Retinal pigment epithelial cell (primary cell): ENCODE data around the gene FAM174B.

Experiments used
- DNase-seq: peaks from one replicate; pipeline ENCODE4 v3.0.0-alpha.2; 2010; ENCODE audit warnings: low read depth
- H3K4me3 ChIP-seq: 2 replicates; pipeline ENCODE4 v1.5.1; 2011; ENCODE audit warnings: mild to moderate bottlenecking, low read length, control low read depth, moderate library complexity
- TF ChIP-seq, protein P1 (sequence below): conservative IDR thresholded peaks from 2 replicates; pipeline ENCODE4 v1.5.1; 2011; ENCODE audit warnings: low read depth, low read length, control low read depth, inconsistent platforms

The FAM174B gene

DNA sequence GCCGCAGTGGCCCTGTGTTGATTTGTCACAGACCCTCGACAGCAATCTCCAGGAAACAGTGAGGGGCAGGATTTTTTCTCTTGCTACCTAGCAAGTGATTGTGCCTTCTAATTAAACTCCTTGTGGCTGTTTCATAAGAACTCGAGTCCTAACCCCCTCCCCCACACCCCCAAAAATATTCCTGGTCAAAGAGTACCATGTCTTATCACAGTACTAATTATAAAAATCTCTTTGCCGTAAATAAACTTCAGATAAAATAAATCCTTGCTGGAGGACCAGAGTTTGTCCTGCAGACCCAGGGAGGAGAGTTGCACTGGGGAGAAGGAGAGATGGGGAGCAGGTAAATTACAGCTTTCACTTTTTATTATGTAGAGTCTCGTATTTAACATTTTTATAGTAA is 64.3 kb downstream of the FAM174B start:
- no peak for DNase-seq
- H3K4me3 ChIP-seq, result no peak overlapping the region
- TF ChIP-seq, protein P1, sequence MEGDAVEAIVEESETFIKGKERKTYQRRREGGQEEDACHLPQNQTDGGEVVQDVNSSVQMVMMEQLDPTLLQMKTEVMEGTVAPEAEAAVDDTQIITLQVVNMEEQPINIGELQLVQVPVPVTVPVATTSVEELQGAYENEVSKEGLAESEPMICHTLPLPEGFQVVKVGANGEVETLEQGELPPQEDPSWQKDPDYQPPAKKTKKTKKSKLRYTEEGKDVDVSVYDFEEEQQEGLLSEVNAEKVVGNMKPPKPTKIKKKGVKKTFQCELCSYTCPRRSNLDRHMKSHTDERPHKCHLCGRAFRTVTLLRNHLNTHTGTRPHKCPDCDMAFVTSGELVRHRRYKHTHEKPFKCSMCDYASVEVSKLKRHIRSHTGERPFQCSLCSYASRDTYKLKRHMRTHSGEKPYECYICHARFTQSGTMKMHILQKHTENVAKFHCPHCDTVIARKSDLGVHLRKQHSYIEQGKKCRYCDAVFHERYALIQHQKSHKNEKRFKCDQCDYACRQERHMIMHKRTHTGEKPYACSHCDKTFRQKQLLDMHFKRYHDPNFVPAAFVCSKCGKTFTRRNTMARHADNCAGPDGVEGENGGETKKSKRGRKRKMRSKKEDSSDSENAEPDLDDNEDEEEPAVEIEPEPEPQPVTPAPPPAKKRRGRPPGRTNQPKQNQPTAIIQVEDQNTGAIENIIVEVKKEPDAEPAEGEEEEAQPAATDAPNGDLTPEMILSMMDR, result no peak

DNA sequence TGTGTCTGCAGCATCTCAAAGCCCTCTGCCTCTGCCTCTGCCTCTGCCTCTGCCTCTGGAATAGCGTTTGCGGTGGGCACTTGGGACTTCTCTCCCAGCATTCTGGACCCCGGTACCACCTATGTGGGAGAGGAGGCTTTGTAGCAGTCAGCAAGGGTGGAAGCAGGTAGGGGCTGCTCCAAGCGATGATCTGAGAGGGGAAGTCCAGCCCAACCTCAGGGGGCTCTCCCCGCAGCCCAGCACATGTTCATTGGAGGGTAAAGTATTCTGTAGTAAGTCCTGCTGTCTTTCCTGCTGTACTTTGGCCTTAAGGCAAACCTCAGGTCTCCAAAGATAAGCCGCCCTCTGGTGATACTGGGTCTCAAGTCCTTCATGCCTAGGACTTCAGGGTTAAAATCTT is 68.6 kb downstream of the FAM174B start:
- TF ChIP-seq, protein P1, result no peak
- H3K4me3 ChIP-seq, result no peak overlapping the region
- DNase-seq, result no peak

DNA sequence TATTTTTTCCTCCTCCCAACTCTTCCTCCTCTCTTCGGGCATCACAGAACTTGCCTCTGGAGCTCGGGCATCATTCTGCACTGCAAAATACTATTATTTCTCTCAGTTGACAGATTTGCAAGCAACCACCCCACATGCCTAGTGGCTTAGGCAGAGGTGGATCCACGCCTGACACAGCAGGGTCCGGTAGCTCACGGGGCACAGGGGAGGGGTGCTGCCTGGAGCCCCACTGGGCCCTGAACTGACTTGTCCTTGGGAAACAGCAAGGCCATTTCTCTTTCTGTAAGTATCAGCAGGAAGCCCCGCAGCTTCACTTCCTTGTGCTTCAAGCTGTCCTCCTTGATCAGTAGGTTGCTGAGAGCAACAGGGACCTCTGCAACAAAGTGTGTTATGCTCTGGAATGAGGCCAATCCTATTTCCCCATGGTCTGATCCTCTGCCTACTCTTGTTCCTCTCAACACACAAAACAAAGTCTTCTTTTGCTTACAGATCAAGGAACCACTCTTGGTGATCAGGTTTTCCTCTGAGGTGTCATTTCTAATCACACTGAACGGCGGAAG is 69.1 kb downstream of the FAM174B start:
- TF ChIP-seq, protein P1, result no peak
- DNase-seq, result no peak
- H3K4me3 ChIP-seq, result no peak overlapping the region

DNA sequence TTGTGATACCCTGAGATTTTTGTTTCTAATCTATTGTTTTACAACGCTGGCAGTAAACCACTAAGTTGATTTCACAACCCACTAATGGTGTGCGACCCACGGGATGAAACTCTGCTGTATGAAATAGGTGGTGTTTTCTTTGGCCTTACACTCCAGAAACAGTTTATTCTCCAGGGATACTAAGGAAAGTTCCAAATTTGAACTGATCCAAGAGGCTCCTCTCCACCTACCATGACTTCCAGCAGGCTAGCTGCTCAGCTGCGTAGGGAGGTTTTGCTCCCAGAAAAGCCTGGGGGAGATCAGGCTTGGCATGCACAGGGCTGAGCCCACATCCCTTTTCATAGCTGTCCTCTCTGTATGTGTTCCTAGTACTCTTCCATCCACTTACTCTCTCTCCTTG is 71.5 kb downstream of the FAM174B start:
- H3K4me3 ChIP-seq, result no peak overlapping the region
- TF ChIP-seq, protein P1, result no peak
- no peak for DNase-seq

DNA sequence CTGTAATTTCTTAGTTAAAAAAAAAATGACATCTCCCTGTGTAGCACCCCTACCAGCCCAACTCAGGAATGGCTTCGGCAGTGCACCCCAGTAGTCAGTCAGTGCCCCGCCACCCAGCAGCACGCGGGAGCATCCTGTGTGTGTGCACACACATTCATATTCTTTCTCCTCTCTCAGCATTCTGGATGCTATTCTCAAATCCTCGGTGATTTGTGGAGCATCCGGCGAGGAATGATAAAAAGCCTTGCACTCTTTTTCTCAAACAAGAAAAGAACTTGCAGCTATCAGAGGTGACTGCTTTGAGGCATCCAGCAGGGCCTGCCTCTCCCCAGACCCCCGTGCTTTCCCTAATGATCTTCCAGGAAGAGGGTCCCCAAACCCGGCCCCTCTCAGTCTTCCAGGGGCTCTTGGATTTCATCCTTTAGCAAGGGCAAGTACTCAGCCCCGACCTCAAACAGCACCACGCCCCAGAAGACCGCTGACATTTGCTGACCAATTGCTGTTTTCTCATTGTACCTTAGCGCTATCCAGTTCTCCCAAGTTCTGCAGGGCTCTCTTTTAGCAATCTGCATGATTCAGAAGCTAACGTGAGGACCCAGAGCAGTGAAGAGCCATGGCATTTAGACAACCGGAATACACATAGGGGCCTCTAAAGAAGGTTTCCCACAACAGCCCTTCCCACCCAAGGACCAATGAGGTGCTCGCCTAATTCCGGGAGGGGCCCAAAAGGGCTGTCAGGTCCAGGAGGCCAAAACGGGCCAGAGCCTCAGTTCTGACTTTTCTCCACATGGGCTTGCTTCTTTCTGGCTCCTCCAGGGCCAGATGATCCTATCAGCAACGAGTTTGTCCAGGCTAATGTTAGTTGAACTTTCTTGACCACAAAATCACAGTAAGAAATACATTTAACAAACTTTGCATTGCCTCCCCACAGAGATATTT is 72.2 kb downstream of the FAM174B start:
- H3K4me3 ChIP-seq, result no peak overlapping the region
- TF ChIP-seq, protein P1, result no peak
- no peak for DNase-seq

DNA sequence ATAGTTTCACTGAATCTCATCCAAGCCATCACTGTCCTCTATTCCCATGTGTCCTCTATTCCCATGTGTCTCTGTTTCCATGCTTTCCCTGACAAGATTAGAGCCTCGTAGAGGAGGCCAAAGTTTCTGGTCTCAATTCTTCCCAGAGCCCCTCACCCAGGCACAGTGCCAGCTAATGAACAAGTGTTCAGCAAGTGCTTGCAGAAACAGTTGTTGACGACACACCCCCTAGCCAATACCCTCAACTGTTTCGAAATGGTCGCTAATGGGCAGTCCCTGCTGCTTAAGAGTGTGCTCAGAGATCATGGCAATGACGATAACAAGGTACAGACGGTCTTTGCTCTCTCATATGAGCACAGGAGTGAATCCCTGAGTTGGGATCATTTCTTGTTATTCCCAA is 73.4 kb downstream of the FAM174B start:
- DNase-seq, result no peak

More for the DNA sequence above, 73.4 kb downstream of the FAM174B start:
- TF ChIP-seq, protein P1, result no peak
- no peak overlapping the region for H3K4me3 ChIP-seq
